ENCODE results near the gene JADE1. TPM values are rescaled to one million over a fixed set of nuclear protein-coding genes. Genes with fewer than 3 reads are reported as not detected.

JADE1 gene
- total and polyA plus RNA-seq, 9 of the 15 experiments (the other 6 are each of a cell fraction or from before 2014, with no cell fraction given): 8.3 to 37.9 (median 24.4) TPM

GRCh38 chr4:128856246-128856645 lies 46.7 kb downstream of the JADE1 start:
- no peaks in the 10 kb centered on the region; the same call in 1 of the 2 replicates for H4K20me1 ChIP-seq (replicated peaks; ENCODE audit: control insufficient read depth, insufficient read depth, low read length)
- CTCF ChIA-PET (ENCODE audit: low intra/inter-chr PET ratio): no interaction called here
- H3K9me3 ChIP-seq (replicated peaks; ENCODE audit: control insufficient read depth, insufficient read depth, low read depth, low read length): no peaks in the 10 kb centered on the region
- DNase-seq (ENCODE audit: extremely low read depth in 1 of 4, low spot score in 3 of 4) (no peak), FAIRE-seq (no peak), ATAC-seq (no peak)
- H3K9ac ChIP-seq (ENCODE audit: insufficient read depth in 1 of 2, low read depth in 2 of 2, low read length in 2 of 2): no peak overlapping the region
- TF ChIP-seq CBFA2T2 (conservative IDR thresholded peaks at IDR 0.05): no peak
- no peak for TF ChIP-seq DPF2 (IDR thresholded peaks at IDR 0.05)
- TF ChIP-seq ZNF766 (CRISPR knock-in tag; conservative IDR thresholded peaks at IDR 0.05): no peak
- TF ChIP-seq ZNF224 (CRISPR knock-in tag; IDR thresholded peaks at IDR 0.05): no peak
- TF ChIP-seq SIX5 (IDR thresholded peaks at IDR 0.05; ENCODE audit: borderline replicate concordance in 1 of 2, insufficient read depth in 1 of 2, low read depth in 1 of 2, low read length in 2 of 2): no peak
- TF ChIP-seq ZNF740 (CRISPR knock-in tag; IDR thresholded peaks at IDR 0.05): no peak
- no peak for TF ChIP-seq ZNF740 (tag; IDR thresholded peaks at IDR 0.05)
- TF ChIP-seq DACH1 (IDR thresholded peaks at IDR 0.05; ENCODE audit: partially characterized antibody): no peak
- TF ChIP-seq ZNF12 (CRISPR knock-in tag; IDR thresholded peaks at IDR 0.05): no peak
- H2AFZ ChIP-seq (ENCODE audit: low read depth, low read length): no peak overlapping the region
- no peak overlapping the region for H3K4me3 ChIP-seq
- peaks cover 3% of the 10 kb centered on the region; the same call in 1 of the 3 replicates for H3K79me2 ChIP-seq (ENCODE audit: control insufficient read depth, insufficient read depth, low read length)
- H3K4me2 ChIP-seq (ENCODE audit: insufficient read depth, low read length): no peak overlapping the region
- intact Hi-C loops (cut with micrococcal nuclease): no loop called here
- 83% methylated on average over 2 of the region's 2 CpGs for WGBS (ENCODE audit: insufficient coverage, low coverage, missing lambda C conversion rate)
- POLR2A ChIA-PET: no interaction called here
- no peaks in the 10 kb centered on the region for H3K9me1 ChIP-seq (ENCODE audit: control insufficient read depth, insufficient read depth, low read length)
- in situ Hi-C loops (cut with MboI): loop anchor here (25.0 kb wide), 1 partner anchor 669 kb away; no protein-coding TSS in a partner anchor
- H3K4me1 ChIP-seq (replicated peaks in 1 of 2; ENCODE audit: control insufficient read depth in 2 of 2, insufficient read depth in 2 of 2, low read length in 2 of 2): no peaks in the 10 kb centered on the region
- no peak overlapping the region for H3K27ac ChIP-seq (ENCODE audit: extremely low read depth, low read depth, low read length)
- no TSS peak for BruUV-seq (replicated peaks)
- no peaks in the 10 kb centered on the region for H3K27me3 ChIP-seq (ENCODE audit: control insufficient read depth in 2 of 2, insufficient read depth in 2 of 2, low read length in 2 of 2)
- peaks cover 99% of the 10 kb centered on the region for H3K36me3 ChIP-seq (ENCODE audit: control insufficient read depth, insufficient read depth, low read length)

All from K562 (cell line).